Upper lobe of left lung (tissue), 4 donors: ENCODE measurements around the gene IL23R.
"Not testable (repeated sequence)": the region's sequence is repeated elsewhere in the genome, so short reads cannot be mapped to it uniquely, and the experiment has no call there.

Experiments
- POLR2A ChIP-seq, 4 donors: fragments of 450-650 bp; IDR thresholded peaks; one replicate each; pipeline ENCODE4 v1.5.1; 2016 to 2017; ENCODE audit warnings: antibody characterized with exemption in 4 of 4, mild to moderate bottlenecking in 2 of 4
- TF ChIP-seq, protein P1 (sequence below), 6 experiments: fragments of 450-650 bp in 4 of 6; fragments of 200-600 bp in 2 of 6; sonication (generic) in 2 of 6; IDR thresholded peaks; one replicate each; pipeline ENCODE4 v1.5.1; 2016 to 2019; ENCODE audit warnings: antibody characterized with exemption in 6 of 6

GRCh38 chr1:67207398-67207797 is 41.1 kb downstream of the IL23R start:
- TF ChIP-seq POLR2A (IDR thresholded peaks at IDR 0.05), result not testable (repeated sequence)
- TF ChIP-seq, protein P1, sequence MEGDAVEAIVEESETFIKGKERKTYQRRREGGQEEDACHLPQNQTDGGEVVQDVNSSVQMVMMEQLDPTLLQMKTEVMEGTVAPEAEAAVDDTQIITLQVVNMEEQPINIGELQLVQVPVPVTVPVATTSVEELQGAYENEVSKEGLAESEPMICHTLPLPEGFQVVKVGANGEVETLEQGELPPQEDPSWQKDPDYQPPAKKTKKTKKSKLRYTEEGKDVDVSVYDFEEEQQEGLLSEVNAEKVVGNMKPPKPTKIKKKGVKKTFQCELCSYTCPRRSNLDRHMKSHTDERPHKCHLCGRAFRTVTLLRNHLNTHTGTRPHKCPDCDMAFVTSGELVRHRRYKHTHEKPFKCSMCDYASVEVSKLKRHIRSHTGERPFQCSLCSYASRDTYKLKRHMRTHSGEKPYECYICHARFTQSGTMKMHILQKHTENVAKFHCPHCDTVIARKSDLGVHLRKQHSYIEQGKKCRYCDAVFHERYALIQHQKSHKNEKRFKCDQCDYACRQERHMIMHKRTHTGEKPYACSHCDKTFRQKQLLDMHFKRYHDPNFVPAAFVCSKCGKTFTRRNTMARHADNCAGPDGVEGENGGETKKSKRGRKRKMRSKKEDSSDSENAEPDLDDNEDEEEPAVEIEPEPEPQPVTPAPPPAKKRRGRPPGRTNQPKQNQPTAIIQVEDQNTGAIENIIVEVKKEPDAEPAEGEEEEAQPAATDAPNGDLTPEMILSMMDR (IDR thresholded peaks at IDR 0.05), result not testable (repeated sequence)
